Measurements from ENCODE around the gene TLCD1. TPM values are rescaled to one million over a fixed set of nuclear protein-coding genes. Genes with fewer than 3 reads are reported as not detected.

TLCD1 gene
- total and polyA plus RNA-seq, 10 of the 15 experiments (the other 5 are each of a cell fraction or from before 2014, with no cell fraction given) = 2.9 to 19.8 (median 7.7) TPM

GRCh38 chr17:28707339-28707720, 18.7 kb downstream of the TLCD1 start:
- Histone ChIP-seq H3K4me1 (ENCODE audit: control insufficient read depth, insufficient read depth, low read length) (peaks cover 7% of the 10 kb centered on the region), H3K79me2 (ENCODE audit: control insufficient read depth, insufficient read depth, low read length) (no peaks in the 10 kb centered on the region), H4K20me1 (ENCODE audit: control insufficient read depth, insufficient read depth) (no peaks in the 10 kb centered on the region), H3K4me2 (ENCODE audit: control insufficient read depth, insufficient read depth) (no peak overlapping the region), H3K4me3 (no peak overlapping the region), H3K9me3 (replicated peaks; ENCODE audit: control insufficient read depth, insufficient read depth, low read length) (no peaks in the 10 kb centered on the region), H3K36me3 (ENCODE audit: control insufficient read depth in 2 of 2, insufficient read depth in 2 of 2, low read length in 1 of 2) (peaks cover 3 to 9% of the 10 kb centered on the region in 2 experiments; a peak in 2 of 4 replicates), H3K9ac (ENCODE audit: control insufficient read depth, insufficient read depth, low read length) (no peak overlapping the region), H3K27me3 (replicated peaks in 1 of 2; ENCODE audit: control insufficient read depth in 2 of 2, insufficient read depth in 2 of 2, low read length in 1 of 2) (no peaks in the 10 kb centered on the region), H2AFZ (ENCODE audit: control insufficient read depth, low read depth, low read length) (no peak overlapping the region), H3K27ac (ENCODE audit: control insufficient read depth, insufficient read depth) (no peak overlapping the region)
- ChIA-PET CTCF (no interaction called here), POLR2A (no interaction called here), RAD21 (ENCODE audit: unreplicated experiment) (no interaction called here), SMC1A (ENCODE audit: uncharacterized antibody, unreplicated experiment) (no interaction called here)
- TF ChIP-seq LARP7 (IDR thresholded peaks at IDR 0.05) = no peak
- no peak for TF ChIP-seq FOXM1 (IDR thresholded peaks at IDR 0.05; ENCODE audit: low read depth, low read length)
- TF ChIP-seq ZNF24 (IDR thresholded peaks at IDR 0.05) = no peak
- TF ChIP-seq SUZ12 (IDR thresholded peaks at IDR 0.05; ENCODE audit: unreplicated experiment) = no peak
- no peak for TF ChIP-seq KAT2A (conservative IDR thresholded peaks at IDR 0.05; ENCODE audit: control insufficient read depth, low read depth, low read length)
- no peak for TF ChIP-seq ETV6 (conservative IDR thresholded peaks at IDR 0.05 in 1 of 2, IDR thresholded peaks at IDR 0.05 in 1 of 2; ENCODE audit: borderline replicate concordance in 1 of 2, low read depth in 1 of 2)
- no peak for TF ChIP-seq SIX5 (IDR thresholded peaks at IDR 0.05; ENCODE audit: low read depth, low read length, severe bottlenecking)
- no peak for TF ChIP-seq YBX1 (IDR thresholded peaks at IDR 0.05)
- no peak for TF ChIP-seq RB1 (IDR thresholded peaks at IDR 0.05; ENCODE audit: borderline replicate concordance)
- TF ChIP-seq MYC (IDR thresholded peaks at IDR 0.05; ENCODE audit: insufficient read depth, insufficient read length, insufficient replicate concordance, low read length, severe bottlenecking) = no peak
- TF ChIP-seq, protein P1, sequence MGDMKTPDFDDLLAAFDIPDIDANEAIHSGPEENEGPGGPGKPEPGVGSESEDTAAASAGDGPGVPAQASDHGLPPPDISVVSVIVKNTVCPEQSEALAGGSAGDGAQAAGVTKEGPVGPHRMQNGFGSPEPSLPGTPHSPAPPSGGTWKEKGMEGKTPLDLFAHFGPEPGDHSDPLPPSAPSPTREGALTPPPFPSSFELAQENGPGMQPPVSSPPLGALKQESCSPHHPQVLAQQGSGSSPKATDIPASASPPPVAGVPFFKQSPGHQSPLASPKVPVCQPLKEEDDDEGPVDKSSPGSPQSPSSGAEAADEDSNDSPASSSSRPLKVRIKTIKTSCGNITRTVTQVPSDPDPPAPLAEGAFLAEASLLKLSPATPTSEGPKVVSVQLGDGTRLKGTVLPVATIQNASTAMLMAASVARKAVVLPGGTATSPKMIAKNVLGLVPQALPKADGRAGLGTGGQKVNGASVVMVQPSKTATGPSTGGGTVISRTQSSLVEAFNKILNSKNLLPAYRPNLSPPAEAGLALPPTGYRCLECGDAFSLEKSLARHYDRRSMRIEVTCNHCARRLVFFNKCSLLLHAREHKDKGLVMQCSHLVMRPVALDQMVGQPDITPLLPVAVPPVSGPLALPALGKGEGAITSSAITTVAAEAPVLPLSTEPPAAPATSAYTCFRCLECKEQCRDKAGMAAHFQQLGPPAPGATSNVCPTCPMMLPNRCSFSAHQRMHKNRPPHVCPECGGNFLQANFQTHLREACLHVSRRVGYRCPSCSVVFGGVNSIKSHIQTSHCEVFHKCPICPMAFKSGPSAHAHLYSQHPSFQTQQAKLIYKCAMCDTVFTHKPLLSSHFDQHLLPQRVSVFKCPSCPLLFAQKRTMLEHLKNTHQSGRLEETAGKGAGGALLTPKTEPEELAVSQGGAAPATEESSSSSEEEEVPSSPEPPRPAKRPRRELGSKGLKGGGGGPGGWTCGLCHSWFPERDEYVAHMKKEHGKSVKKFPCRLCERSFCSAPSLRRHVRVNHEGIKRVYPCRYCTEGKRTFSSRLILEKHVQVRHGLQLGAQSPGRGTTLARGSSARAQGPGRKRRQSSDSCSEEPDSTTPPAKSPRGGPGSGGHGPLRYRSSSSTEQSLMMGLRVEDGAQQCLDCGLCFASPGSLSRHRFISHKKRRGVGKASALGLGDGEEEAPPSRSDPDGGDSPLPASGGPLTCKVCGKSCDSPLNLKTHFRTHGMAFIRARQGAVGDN (IDR thresholded peaks at IDR 0.05) = no peak
- no peak for DNase-seq (ENCODE audit: low read depth, low spot score)
- 100% methylated on average over 2 of the region's 2 CpGs for WGBS (ENCODE audit: insufficient coverage, insufficient replicate concordance, low lambda C conversion rate, missing lambda C conversion rate)
- intact Hi-C loops (cut with micrococcal nuclease; ENCODE audit: unreplicated experiment) (no loop called here), in situ Hi-C loops (cut with MboI) (no loop called here)
- ATAC-seq = no peak
- FAIRE-seq = no peak
- no TSS peak for BruUV-seq (replicated peaks)

All from GM12878 (cell line).